Thyroid gland (tissue), 4 donors: ENCODE results near the gene SLC30A9.

ENCODE experiments used
- POLR2A ChIP-seq, 2 donors: fragments of 450-650 bp; IDR thresholded peaks; one replicate each; pipeline ENCODE4 v1.6.1; 2017; ENCODE audit warnings: antibody characterized with exemption in 2 of 2, mild to moderate bottlenecking in 2 of 2, moderate library complexity in 1 of 2
- TF ChIP-seq, protein P1 (sequence below), 6 experiments: fragments of 200-600 bp in 3 of 6; fragments of 450-650 bp in 3 of 6; sonication (generic) in 3 of 6; IDR thresholded peaks; one replicate each; pipeline ENCODE4 v1.5.1; 2016 to 2019; ENCODE audit warnings: antibody characterized with exemption in 6 of 6, mild to moderate bottlenecking in 2 of 6, inconsistent platforms in 1 of 6, moderate library complexity in 1 of 6

DNA sequence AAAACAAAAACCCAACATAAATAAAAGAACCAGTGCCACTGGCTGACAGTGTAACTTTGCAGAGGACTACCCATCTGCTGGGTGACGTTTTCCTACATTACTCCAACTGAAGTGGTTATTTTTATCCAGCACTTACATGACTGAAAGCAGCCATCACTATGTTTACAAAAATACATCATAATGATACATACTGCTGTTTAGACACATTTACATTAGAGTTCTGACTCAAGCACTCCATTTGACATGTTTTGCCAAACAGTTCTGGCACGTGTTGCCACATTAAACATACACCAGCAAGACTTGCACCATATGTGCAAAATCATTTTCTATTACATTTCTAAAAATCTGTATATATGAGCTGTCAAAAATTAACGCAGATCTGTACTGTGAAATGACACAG lies 122.5 kb downstream of the SLC30A9 start:
- no peak for TF ChIP-seq POLR2A (IDR thresholded peaks at IDR 0.05)
- TF ChIP-seq, protein P1, sequence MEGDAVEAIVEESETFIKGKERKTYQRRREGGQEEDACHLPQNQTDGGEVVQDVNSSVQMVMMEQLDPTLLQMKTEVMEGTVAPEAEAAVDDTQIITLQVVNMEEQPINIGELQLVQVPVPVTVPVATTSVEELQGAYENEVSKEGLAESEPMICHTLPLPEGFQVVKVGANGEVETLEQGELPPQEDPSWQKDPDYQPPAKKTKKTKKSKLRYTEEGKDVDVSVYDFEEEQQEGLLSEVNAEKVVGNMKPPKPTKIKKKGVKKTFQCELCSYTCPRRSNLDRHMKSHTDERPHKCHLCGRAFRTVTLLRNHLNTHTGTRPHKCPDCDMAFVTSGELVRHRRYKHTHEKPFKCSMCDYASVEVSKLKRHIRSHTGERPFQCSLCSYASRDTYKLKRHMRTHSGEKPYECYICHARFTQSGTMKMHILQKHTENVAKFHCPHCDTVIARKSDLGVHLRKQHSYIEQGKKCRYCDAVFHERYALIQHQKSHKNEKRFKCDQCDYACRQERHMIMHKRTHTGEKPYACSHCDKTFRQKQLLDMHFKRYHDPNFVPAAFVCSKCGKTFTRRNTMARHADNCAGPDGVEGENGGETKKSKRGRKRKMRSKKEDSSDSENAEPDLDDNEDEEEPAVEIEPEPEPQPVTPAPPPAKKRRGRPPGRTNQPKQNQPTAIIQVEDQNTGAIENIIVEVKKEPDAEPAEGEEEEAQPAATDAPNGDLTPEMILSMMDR (IDR thresholded peaks at IDR 0.05) = no peak
